WTC11 (cell line): ENCODE results near the gene CELF2.

ENCODE experiments used
- ATF2 ChIP-seq: sonication (generic); formaldehyde crosslinking; IDR thresholded peaks from 2 replicates; pipeline ENCODE4 v1.8.1; 2022; ENCODE audit warnings: low read depth, missing genetic modification reagents, borderline replicate concordance
- FOXP4 ChIP-seq: sonication (generic); formaldehyde crosslinking; IDR thresholded peaks from 2 replicates; pipeline ENCODE4 v1.8.0; 2022; ENCODE audit warnings: mild to moderate bottlenecking, missing genetic modification reagents
- HMGXB4 ChIP-seq: sonication (generic); formaldehyde crosslinking; IDR thresholded peaks from 2 replicates; pipeline ENCODE4 v1.8.1; 2023; ENCODE audit warnings: mild to moderate bottlenecking, moderate library complexity, missing genetic modification reagents
- IRF2 ChIP-seq: sonication (generic); formaldehyde crosslinking; IDR thresholded peaks from 2 replicates; pipeline ENCODE4 v1.8.0; 2022; ENCODE audit warnings: low read depth, missing genetic modification reagents, borderline replicate concordance
- JUN ChIP-seq: sonication (generic); formaldehyde crosslinking; IDR thresholded peaks from 2 replicates; pipeline ENCODE4 v1.8.0; 2023; ENCODE audit warnings: mild to moderate bottlenecking, missing genetic modification reagents
- NR2C2 ChIP-seq: sonication (generic); formaldehyde crosslinking; IDR thresholded peaks from 2 replicates; pipeline ENCODE4 v1.8.0; 2022; ENCODE audit warnings: mild to moderate bottlenecking, missing genetic modification reagents
- RELA ChIP-seq: sonication (generic); formaldehyde crosslinking; IDR thresholded peaks from 2 replicates; pipeline ENCODE4 v1.8.1; 2022; ENCODE audit warnings: missing genetic modification reagents, mild to moderate bottlenecking, borderline replicate concordance
- SP1 ChIP-seq: sonication (generic); formaldehyde crosslinking; conservative IDR thresholded peaks from 2 replicates; pipeline ENCODE4 v1.8.1; 2022; ENCODE audit warnings: missing genetic modification reagents
- TCF7 ChIP-seq: sonication (generic); formaldehyde crosslinking; IDR thresholded peaks from 2 replicates; pipeline ENCODE4 v1.8.0; 2022; ENCODE audit warnings: mild to moderate bottlenecking, low read depth, missing genetic modification reagents, moderate library complexity
- USF2 ChIP-seq: sonication (generic); formaldehyde crosslinking; IDR thresholded peaks from 2 replicates; pipeline ENCODE4 v1.8.1; 2023; ENCODE audit warnings: mild to moderate bottlenecking, missing genetic modification reagents, moderate library complexity
- TF ChIP-seq, protein P1 (sequence below): sonication (generic); formaldehyde crosslinking; IDR thresholded peaks from 2 replicates; pipeline ENCODE4 v1.8.0; 2022; ENCODE audit warnings: mild to moderate bottlenecking, missing genetic modification reagents
- TF ChIP-seq, protein P2 (sequence below): fragments of 200-600 bp; IDR thresholded peaks from 2 replicates; pipeline ENCODE4 v1.8.0; 2022; ENCODE audit warnings: antibody characterized with exemption
- TF ChIP-seq, protein P3 (sequence below): sonication (generic); formaldehyde crosslinking; IDR thresholded peaks from 2 replicates; pipeline ENCODE4 v1.8.1; 2023; ENCODE audit warnings: mild to moderate bottlenecking, missing genetic modification reagents

- TF ChIP-seq, protein P1, sequence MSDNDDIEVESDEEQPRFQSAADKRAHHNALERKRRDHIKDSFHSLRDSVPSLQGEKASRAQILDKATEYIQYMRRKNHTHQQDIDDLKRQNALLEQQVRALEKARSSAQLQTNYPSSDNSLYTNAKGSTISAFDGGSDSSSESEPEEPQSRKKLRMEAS (CRISPR knock-in tag), result no peak
- no peak for TF ChIP-seq JUN (CRISPR knock-in tag)
- TF ChIP-seq, protein P2, sequence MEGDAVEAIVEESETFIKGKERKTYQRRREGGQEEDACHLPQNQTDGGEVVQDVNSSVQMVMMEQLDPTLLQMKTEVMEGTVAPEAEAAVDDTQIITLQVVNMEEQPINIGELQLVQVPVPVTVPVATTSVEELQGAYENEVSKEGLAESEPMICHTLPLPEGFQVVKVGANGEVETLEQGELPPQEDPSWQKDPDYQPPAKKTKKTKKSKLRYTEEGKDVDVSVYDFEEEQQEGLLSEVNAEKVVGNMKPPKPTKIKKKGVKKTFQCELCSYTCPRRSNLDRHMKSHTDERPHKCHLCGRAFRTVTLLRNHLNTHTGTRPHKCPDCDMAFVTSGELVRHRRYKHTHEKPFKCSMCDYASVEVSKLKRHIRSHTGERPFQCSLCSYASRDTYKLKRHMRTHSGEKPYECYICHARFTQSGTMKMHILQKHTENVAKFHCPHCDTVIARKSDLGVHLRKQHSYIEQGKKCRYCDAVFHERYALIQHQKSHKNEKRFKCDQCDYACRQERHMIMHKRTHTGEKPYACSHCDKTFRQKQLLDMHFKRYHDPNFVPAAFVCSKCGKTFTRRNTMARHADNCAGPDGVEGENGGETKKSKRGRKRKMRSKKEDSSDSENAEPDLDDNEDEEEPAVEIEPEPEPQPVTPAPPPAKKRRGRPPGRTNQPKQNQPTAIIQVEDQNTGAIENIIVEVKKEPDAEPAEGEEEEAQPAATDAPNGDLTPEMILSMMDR, result no peak
- no peak for TF ChIP-seq USF2
- no peak for TF ChIP-seq NR2C2 (CRISPR knock-in tag)
- TF ChIP-seq SP1 (CRISPR knock-in tag), result no peak
- TF ChIP-seq IRF2 (CRISPR knock-in tag), result no peak
- TF ChIP-seq RELA (CRISPR knock-in tag), result no peak
- TF ChIP-seq ATF2 (CRISPR knock-in tag), result no peak
- TF ChIP-seq, protein P3, sequence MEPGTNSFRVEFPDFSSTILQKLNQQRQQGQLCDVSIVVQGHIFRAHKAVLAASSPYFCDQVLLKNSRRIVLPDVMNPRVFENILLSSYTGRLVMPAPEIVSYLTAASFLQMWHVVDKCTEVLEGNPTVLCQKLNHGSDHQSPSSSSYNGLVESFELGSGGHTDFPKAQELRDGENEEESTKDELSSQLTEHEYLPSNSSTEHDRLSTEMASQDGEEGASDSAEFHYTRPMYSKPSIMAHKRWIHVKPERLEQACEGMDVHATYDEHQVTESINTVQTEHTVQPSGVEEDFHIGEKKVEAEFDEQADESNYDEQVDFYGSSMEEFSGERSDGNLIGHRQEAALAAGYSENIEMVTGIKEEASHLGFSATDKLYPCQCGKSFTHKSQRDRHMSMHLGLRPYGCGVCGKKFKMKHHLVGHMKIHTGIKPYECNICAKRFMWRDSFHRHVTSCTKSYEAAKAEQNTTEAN, result no peak
- TF ChIP-seq TCF7 (CRISPR knock-in tag), result no peak
- no peak for TF ChIP-seq HMGXB4 (CRISPR knock-in tag)
- TF ChIP-seq FOXP4 (CRISPR knock-in tag), result no peak
Observed at GRCh38 chr10:11272915-11273389, 255.3 kb downstream of the CELF2 start.
